GM12801 (cell line): ENCODE results near the gene ZBTB46.

ENCODE experiments used
- CTCF ChIP-seq: IDR thresholded peaks from one replicate; pipeline ENCODE4 v1.5.1; 2011; ENCODE audit warnings: control low read depth; ENCODE audit not compliant: insufficient read length; ENCODE audit errors: extremely low read depth

Gene ZBTB46

GRCh38 chr20:63831646-63831992, 555 bp upstream of the ZBTB46 start:
- TF ChIP-seq CTCF, result no peak

GRCh38 chr20:63829945-63830835, 874 bp downstream of the ZBTB46 start:
- no peak for TF ChIP-seq CTCF

GRCh38 chr20:63829603-63829944, 1.5 kb downstream of the ZBTB46 start:
- no peak for TF ChIP-seq CTCF

GRCh38 chr20:63828951-63829350, 2.1 kb downstream of the ZBTB46 start:
- TF ChIP-seq CTCF, result no peak

- TF ChIP-seq CTCF, result no peak
These were observed 2.5 kb downstream of the ZBTB46 start for GRCh38 chr20:63828545-63828944.

GRCh38 chr20:63828124-63828523, 2.9 kb downstream of the ZBTB46 start:
- TF ChIP-seq CTCF, result no peak

- no peak for TF ChIP-seq CTCF
These were observed 4.3 kb downstream of the ZBTB46 start for GRCh38 chr20:63826753-63827152.
